HG03060 (cell line): Measurements from ENCODE around the gene COX19.

Source experiments
- ATAC-seq: cut with Tn5 transposase; IDR thresholded peaks from one replicate; pipeline ENCODE4 v1.9.1; 2021; ENCODE audit warnings: low read depth, moderate number of reproducible peaks; ENCODE audit not compliant: unreplicated experiment

Gene COX19

GRCh38 chr7:992709-993607 is 17.6 kb upstream of the COX19 start:
- peak; percentile 62 for ATAC-seq

GRCh38 chr7:991729-992656 is 16.6 kb upstream of the COX19 start:
- no peak for ATAC-seq

DNA sequence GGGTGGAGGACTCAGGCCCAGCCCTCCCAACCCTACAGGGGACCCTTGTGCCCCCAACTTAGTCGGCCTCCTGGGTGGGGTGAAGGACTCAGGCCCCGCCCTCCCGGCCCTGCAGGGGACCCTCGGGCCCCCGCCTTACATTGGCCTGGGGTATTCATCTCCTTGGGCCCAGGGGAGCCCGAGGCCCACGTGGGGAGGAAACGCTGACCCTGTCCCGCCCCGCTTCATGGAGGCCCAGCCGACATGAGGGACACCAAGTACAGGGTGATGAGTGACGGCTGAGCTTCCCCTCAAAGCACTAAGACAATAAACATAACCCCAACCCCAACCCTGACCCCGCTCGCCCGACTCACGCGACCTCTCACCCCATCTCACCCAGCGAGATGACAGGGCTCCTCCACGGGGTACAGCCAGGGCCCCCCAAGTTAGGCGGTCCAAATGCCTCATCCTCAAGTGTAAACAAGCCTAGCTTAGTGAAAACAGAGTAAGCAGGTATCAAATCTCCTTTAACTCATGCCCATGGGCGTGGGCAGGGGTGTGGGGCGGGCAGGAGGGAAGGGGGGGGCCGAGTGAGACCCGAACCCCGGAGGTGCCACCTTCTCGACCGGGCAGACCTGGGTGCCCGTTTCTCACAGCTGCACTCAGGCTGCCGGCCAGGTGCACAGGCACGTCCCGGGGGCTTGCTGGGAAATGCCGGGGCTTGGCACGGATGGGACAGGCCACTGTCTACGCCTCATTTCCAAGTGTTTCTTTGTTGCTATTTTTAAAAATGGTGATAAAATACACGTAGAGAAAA is 15.8 kb upstream of the COX19 start:
- ATAC-seq = no peak

GRCh38 chr7:990352-990932 is 15.1 kb upstream of the COX19 start:
- no peak for ATAC-seq

DNA sequence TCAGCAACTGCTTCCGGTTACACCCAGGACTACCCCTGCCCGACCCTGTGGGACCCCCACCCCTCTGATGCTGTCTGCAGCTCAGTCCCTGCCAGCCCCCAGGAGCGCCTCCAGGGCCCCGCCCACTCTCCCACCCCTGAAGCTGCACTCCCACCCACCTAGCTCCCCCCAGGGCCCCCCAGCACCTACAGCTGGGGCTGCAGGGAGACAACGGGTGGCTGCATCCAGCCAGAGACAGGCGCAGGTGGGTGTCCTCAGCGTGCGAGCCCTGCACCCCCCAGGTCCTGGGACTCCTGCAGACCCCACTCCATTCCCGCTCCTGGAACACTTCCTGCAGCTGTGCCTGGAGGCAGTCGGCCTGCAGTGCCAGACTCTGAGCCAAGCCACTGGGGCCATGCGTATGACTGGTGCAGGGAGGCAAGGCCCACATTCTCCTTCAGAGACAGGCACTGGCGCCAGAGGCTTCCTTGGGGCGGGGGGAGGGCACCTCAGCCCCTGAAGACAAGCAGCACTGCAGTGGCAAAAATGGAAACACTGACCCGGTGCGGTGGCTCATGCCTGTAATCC is 13.7 kb upstream of the COX19 start:
- no peak for ATAC-seq

GRCh38 chr7:988426-988911 is 13.1 kb upstream of the COX19 start:
- no peak for ATAC-seq

DNA sequence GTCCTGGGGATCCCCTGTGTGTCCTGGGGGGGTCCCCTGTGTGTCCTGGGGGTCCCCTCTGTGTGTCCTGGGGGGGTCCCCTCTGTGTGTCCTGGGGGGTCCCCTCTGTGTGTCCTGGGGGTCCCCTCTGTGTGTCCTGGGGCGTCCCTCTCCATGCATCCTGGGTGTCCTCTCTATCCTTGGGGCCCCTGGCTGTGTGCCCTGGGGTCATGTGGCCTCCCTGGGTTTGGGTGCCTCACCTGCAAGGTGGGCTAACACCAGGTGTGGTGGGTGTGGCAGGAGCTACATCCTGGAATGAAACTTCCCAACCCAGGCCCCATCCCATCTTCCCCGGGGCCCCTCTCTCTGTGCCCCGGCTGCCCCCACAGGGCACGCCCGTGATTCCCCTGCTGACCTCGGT is 12.6 kb upstream of the COX19 start:
- no peak for ATAC-seq

GRCh38 chr7:986766-987751 is 11.7 kb upstream of the COX19 start:
- ATAC-seq = no peak

DNA sequence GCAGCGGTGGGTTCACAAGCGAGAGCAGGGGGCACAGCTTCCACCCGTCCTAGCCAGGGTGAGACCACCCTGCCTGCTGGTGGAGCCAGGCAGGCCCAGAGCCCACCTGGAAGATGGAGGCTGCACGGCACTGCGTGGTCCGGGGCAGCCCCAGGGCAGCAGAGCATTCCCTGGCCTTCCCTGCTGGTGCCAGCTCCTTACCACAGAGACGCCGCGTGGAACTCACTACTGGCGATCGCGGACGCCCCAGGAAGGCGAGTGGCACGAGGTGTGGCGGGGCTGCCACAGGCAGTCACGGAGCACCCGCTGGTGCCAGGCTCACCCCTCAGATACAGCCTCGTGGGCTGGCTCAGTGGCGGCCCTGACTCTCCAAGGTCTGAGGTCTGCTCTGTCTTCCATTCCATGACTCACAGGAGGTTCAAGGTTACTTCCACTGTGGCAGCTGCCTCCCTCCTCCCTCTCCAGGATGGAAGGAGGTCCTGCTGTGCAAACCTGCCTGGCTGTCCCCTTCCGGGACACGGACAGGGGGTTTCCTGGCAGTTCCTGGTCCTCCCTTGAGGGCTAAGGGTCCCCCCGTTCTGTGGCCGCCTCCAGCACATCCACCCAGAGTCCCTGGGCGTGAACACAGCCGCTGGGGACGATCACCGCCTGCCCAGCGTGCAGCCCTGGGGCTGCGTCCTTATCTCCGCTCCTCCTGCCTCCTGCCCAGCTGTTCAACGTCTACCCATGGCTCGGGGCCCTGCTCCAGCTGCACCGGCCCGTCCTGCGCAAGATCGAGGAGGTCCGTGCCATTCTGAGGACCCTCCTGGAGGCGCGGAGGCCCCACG is 10.8 kb upstream of the COX19 start:
- no peak for ATAC-seq

GRCh38 chr7:985127-985416 is 9.7 kb upstream of the COX19 start:
- ATAC-seq = no peak

GRCh38 chr7:984361-985126 is 9.2 kb upstream of the COX19 start:
- ATAC-seq = no peak

- ATAC-seq = no peak
These were observed 8.3 kb upstream of the COX19 start for GRCh38 chr7:983616-984071.

DNA sequence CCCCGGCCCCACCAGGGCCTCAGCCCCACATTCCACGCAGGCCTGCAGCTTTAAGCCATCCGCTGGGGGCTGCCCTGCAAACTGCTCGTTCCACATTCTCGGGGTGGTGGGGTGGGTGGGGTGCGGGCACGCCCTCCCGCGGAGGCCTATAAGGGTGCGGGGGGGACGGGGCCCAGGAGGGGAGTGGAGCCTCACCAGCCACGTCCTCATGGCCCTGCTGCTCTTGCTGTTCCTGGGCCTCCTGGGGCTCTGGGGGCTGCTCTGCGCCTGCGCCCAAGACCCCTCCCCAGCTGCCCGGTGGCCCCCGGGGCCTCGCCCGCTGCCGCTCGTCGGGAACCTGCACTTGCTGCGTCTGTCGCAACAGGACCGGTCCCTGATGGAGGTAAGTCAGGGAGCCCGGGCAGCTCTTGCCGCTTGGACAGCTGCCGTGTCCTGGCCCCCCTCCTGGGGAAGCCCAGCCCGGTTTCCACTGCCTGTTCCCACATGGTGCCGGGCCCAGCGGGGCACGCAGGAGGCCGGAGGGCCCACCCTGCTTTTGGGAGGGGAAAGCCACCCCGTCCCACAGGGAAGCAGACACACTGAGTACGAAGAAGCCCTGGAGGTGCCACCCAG is 7.8 kb upstream of the COX19 start, which contains the start of gene CYP2W1:
Gene CYP2W1 (plus strand): TSS at position 178 of the 612 bp plus-strand sequence. CDS start 31 bp downstream, at position 209.
- ATAC-seq = no peak

DNA sequence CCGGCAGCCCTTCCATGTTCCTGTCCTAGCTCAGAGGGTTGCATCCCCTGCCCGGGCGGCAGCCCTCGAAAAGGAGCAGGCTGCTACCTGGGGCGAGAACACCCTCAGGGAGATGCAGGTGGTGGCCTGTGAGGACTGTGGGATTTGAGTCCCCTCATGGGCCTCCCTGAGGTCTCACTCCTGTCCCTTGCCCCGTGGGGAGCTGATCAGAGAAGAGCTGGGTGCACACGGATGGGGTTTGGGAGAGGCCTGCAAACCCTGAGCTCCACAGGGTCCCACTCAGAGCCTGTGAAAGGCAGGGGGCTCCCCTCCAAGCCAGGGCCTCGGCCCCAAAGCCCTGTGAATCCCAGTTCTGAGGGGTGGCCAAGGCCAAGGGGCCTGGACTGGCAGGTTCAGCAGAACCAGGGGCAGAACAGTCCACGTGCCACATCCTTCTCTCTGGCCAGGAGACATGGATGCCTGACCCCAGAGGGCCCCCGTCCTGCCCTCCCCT is 7.2 kb upstream of the COX19 start:
- ATAC-seq = no peak

DNA sequence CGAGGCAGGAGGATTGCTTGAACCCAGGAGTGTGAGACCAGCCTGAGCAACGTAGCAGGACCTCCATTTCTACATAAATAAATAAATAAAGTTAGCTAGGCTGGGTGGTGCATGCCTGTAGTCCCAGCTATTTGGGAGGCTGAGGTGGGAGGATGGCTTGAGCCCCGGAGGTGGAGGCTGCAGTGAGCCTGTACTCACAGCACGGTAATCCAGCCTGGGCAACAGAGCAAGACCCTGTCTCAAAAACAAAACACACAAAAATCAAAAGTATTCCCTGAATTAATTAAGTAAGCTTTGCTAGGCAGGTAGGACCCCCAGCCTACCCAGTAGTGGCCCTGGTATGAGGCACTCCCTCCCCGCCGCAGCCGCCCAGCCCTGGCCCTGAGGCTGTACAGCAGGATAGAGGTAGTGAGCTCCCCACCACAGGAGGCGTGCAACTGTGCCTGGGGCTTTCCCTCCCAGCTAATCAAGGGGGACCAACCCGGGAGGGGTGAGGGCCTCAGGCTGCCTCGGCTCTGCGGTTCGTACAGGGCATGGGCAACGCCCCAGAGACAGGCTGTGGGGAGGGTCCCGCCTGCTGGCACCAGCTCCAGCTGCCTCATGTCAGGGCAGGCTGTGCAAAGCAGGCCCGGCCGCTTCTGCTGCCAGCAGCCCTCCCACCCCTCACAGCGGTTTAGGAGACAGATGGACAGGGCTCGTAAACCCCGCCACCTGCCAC is 6.6 kb upstream of the COX19 start:
- no peak for ATAC-seq
